ENCODE results near the gene ATP1B1.

DNA sequence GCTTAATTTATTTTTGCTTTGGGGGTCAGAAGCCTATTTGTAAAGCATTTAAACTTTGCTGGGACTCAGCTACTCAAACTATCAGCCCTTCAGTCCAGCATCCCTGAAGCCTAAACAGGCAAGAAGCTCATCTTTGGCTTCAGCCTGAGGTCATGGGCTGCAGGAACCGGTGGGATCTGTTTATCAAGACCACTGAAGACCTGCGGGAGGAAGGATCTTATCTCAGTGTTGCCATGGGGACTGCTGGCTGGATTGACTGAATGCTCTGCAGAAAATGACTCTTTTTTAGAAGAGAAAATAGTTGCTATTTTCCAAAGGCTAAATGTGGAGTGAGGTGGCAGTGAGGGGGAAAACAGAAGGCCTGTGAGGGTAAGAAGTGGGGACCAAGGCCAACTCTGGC, 20.6 kb upstream of the ATP1B1 start:
- no peak for TF ChIP-seq CTCF (CRISPR knock-in tag; IDR thresholded peaks at IDR 0.05)
- TF ChIP-seq KMT2A (CRISPR knock-in tag; IDR thresholded peaks at IDR 0.05) = no peak
- TF ChIP-seq ZNF256 (CRISPR knock-in tag; conservative IDR thresholded peaks at IDR 0.05) = no peak
- TF ChIP-seq POLR2AphosphoS5 (IDR thresholded peaks at IDR 0.05; ENCODE audit: low read depth, low read length) = no peak
